CD4-positive, alpha-beta memory T cell (primary cell): ENCODE results near the gene VPS25. TPM values are rescaled to one million over a fixed set of nuclear protein-coding genes. Genes with fewer than 3 reads are reported as not detected.

Experiments used
- CTCF ChIA-PET: fragments of 350-600 bp; sonication (Branson Sonifier 250); formaldehyde crosslinking; loops from one replicate; lab custom pipeline; 2021; ENCODE audit warnings: inconsistent platforms; ENCODE audit not compliant: partially characterized antibody; lab: Charles Lee
- POLR2A ChIA-PET: fragments of 350-600 bp; sonication (Branson Sonifier 250); formaldehyde crosslinking; loops from one replicate; lab custom pipeline; 2021; ENCODE audit not compliant: partially characterized antibody; lab: Charles Lee
- DNase-seq, 5 donors: peaks; one replicate each; pipeline versions ENCODE4 v3.0.0 to v3.0.0-alpha.2; 2020 to 2022; ENCODE audit warnings: mixed read lengths in 1 of 5
- H3K27ac ChIP-seq: one replicate; pipeline ENCODE4 v1.7.0; 2013; ENCODE audit warnings: low read depth, low read length
- H3K27me3 ChIP-seq: 2 replicates; pipeline ENCODE4 v1.7.0; 2013; ENCODE audit warnings: mild to moderate bottlenecking, low read length, moderate library complexity; ENCODE audit not compliant: insufficient read depth
- H3K36me3 ChIP-seq: 2 replicates; pipeline ENCODE4 v1.7.0; 2013; ENCODE audit warnings: mild to moderate bottlenecking, low read length, moderate library complexity; ENCODE audit not compliant: insufficient read depth
- H3K4me1 ChIP-seq: 2 replicates; pipeline ENCODE4 v1.7.0; 2013; ENCODE audit warnings: mild to moderate bottlenecking, low read length, moderate library complexity; ENCODE audit not compliant: insufficient read depth
- H3K4me3 ChIP-seq, 2 donors: one replicate each; pipeline ENCODE4 v1.7.0; 2013; ENCODE audit warnings: low read length in 2 of 2, mild to moderate bottlenecking in 1 of 2
- H3K9me3 ChIP-seq, 2 donors: one replicate each; pipeline ENCODE4 v1.7.0; 2013; ENCODE audit warnings: low read length in 2 of 2, control low read depth in 1 of 2; ENCODE audit not compliant: control insufficient read depth in 1 of 2
- H3K27ac Mint-ChIP-seq, 7 donors: one replicate each; pipeline ENCODE4 v1.8.0; 2020 to 2021; ENCODE audit warnings: mixed read lengths in 7 of 7, mild to moderate bottlenecking in 6 of 7, inconsistent platforms in 3 of 7, moderate library complexity in 3 of 7
- H3K27me3 Mint-ChIP-seq, 2 donors: one replicate each; pipeline ENCODE4 v1.8.0; 2020 to 2021; ENCODE audit warnings: mixed read lengths in 2 of 2
- H3K36me3 Mint-ChIP-seq, 2 donors: one replicate each; pipeline ENCODE4 v1.8.0; 2020 to 2021; ENCODE audit warnings: mixed read lengths in 2 of 2, inconsistent platforms in 1 of 2, mild to moderate bottlenecking in 1 of 2
- H3K4me1 Mint-ChIP-seq, 4 donors: one replicate each; pipeline ENCODE4 v1.8.0; 2020 to 2021; ENCODE audit warnings: mixed read lengths in 4 of 4, mild to moderate bottlenecking in 1 of 4
- H3K4me3 Mint-ChIP-seq, 8 donors: one replicate each; pipeline ENCODE4 v1.8.0; 2020 to 2021; ENCODE audit warnings: mixed read lengths in 8 of 8, mild to moderate bottlenecking in 7 of 8, moderate library complexity in 6 of 8, inconsistent platforms in 3 of 8
- H3K9me3 Mint-ChIP-seq, 8 donors: one replicate each; pipeline ENCODE4 v1.8.0; 2020 to 2021; ENCODE audit warnings: mixed read lengths in 8 of 8, mild to moderate bottlenecking in 5 of 8, inconsistent platforms in 3 of 8, moderate library complexity in 1 of 8
- intact Hi-C: fragments of 100-400 bp; cut with micrococcal nuclease; formaldehyde crosslinking; loops from one replicate; pipeline ENCODE4 v1.15.1; 2023
- microRNA-seq: library from miRNA; unstranded; fragments of <30 nt; microRNA quantifications from one replicate; pipeline ENCODE4 v1.2.0, GENCODE V29; 2021; ENCODE audit warnings: borderline replicate concordance, borderline number of aligned reads, borderline microRNAs expressed, mixed read lengths
- polyA plus RNA-seq, 2 donors: library from polyadenylated mRNA; unstranded; fragments of 300-500 nt; fragmentation: Illumina TruSeq; gene quantifications; one replicate each; pipeline ENCODE4 v1.2.3, GENCODE V29; 2021
- total RNA-seq, 2 experiments: library from RNA; stranded (reverse); gene quantifications; one replicate each; pipeline ENCODE4 v1.2.3, GENCODE V29; 2021

VPS25 gene
- total and polyA plus RNA-seq, 4 experiments from 2014 or later: 39.3 to 63.3 (median 41.7) TPM

- Mint-ChIP-seq H3K4me1 (peaks cover 8 to 25% (median 15%) of the 10 kb centered on the region in 4 donors), H3K36me3 (peaks cover 56 to 72% of the 10 kb centered on the region in 2 donors), H3K4me3 (no peak overlapping the region), H3K27ac (peak overlapping the region in 1 of 7 donors; percentile 71), H3K27me3 (no peaks in the 10 kb centered on the region), H3K9me3 (no peaks in the 10 kb centered on the region)
- Histone ChIP-seq H3K27me3 (no peaks in the 10 kb centered on the region), H3K4me3 (no peak overlapping the region), H3K4me1 (peaks cover 4% of the 10 kb centered on the region), H3K36me3 (peaks cover 69% of the 10 kb centered on the region), H3K9me3 (no peaks in the 10 kb centered on the region), H3K27ac (no peak overlapping the region)
- DNase-seq: no peak
- POLR2A ChIA-PET: interaction anchor here (0.7 to 1.8 kb wide), 2 partner anchors 15 to 146 kb away, joined by 3 to 5 read pairs; partner anchors contain the start of gene AARSD1
- CTCF ChIA-PET: interaction anchor here (0.6 to 1.7 kb wide), 3 partner anchors 11 to 20 kb away, joined by 3 to 5 read pairs (median 3); partner anchors contain the start of genes CNTD1 and COA3
- intact Hi-C loops: no loop called here
Measured at GRCh38 chr17:42817866-42818265, 44.6 kb downstream of the VPS25 start.

- Histone ChIP-seq H3K4me3 (no peak overlapping the region), H3K4me1 (peaks cover 9% of the 10 kb centered on the region), H3K27me3 (no peaks in the 10 kb centered on the region), H3K27ac (no peak overlapping the region), H3K36me3 (peaks cover 69% of the 10 kb centered on the region), H3K9me3 (no peaks in the 10 kb centered on the region)
- CTCF ChIA-PET: interaction anchor here (0.6 to 1.7 kb wide), 2 partner anchors 11 to 15 kb away, joined by 3 to 5 read pairs; no protein-coding TSS in a partner anchor
- intact Hi-C loops: no loop called here
- no peaks in the 10 kb centered on the region for H3K27me3 Mint-ChIP-seq
- peak overlapping the region in 3 of 7 donors; percentile 32 to 71 (median 36) for H3K27ac Mint-ChIP-seq
- H3K36me3 Mint-ChIP-seq: peaks cover 56 to 72% of the 10 kb centered on the region in 2 donors
- H3K4me3 Mint-ChIP-seq: peak overlapping the region in 1 of 8 donors; percentile 66
- no peak for DNase-seq
- H3K4me1 Mint-ChIP-seq: peaks cover 9 to 29% (median 17%) of the 10 kb centered on the region in 4 donors
- POLR2A ChIA-PET: interaction anchor here (0.7 to 1.8 kb wide), 2 partner anchors 14 to 146 kb away, joined by 3 to 5 read pairs; partner anchors contain the start of gene AARSD1
- H3K9me3 Mint-ChIP-seq: no peaks in the 10 kb centered on the region
Measured at GRCh38 chr17:42818379-42818778, 45.1 kb downstream of the VPS25 start.

DNA sequence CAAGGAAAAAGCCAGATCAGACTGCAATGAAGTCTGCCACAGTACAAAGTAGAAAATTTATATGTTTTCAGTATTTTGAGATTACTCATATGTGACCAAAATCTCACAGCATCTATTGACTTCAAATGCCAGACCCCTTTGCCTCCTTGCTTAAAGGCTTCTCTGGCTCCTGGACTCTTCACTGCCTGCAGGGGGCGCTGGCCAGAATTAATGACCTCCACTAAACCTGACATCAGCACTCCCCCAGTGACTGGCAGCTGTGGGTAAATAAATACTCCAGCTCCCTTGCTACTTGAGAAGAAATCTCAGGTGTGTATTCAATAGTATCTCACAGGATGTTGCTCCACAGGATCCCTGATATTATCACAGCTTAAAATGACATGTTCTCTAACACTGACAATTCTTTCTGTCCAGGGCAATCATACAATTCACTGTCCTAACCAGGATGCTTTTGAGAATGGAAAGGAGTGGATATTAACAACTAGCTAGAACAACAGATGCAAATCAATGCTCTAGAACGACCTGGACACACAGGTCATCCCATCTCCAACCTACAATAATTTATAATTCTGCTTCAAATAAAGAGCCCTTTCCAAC is 46.8 kb downstream of the VPS25 start:
- intact Hi-C loops: loop anchor here (5.0 kb wide), 1 partner anchor 542 kb away; no protein-coding TSS in a partner anchor
- no peak overlapping the region for H3K4me3 ChIP-seq
- Mint-ChIP-seq H3K4me1 (peaks cover 16 to 41% (median 25%) of the 10 kb centered on the region in 4 donors), H3K4me3 (peak overlapping the region in 1 of 8 donors; percentile 26), H3K27ac (peak overlapping the region; percentile 18 to 65 (median 36)), H3K36me3 (peaks cover 41 to 62% of the 10 kb centered on the region in 2 donors), H3K9me3 (no peaks in the 10 kb centered on the region), H3K27me3 (no peaks in the 10 kb centered on the region)
- H3K36me3 ChIP-seq: peaks cover 53% of the 10 kb centered on the region
- H3K27me3 ChIP-seq: no peaks in the 10 kb centered on the region
- peaks cover 15% of the 10 kb centered on the region for H3K4me1 ChIP-seq
- no peaks in the 10 kb centered on the region for H3K9me3 ChIP-seq
- CTCF ChIA-PET: interaction anchor here (0.8 to 1.6 kb wide), 8 partner anchors 10 to 216 kb away, joined by 3 to 7 read pairs (median 4); partner anchors contain the start of genes CNTD1 and COA3
- POLR2A ChIA-PET: interaction anchor here (0.9 kb wide), 1 partner anchor 21 kb away, joined by 3 read pairs; no protein-coding TSS in a partner anchor
- H3K27ac ChIP-seq: no peak overlapping the region
- peak; percentile 46 to 66 (median 49) for DNase-seq

GRCh38 chr17:42821176-42821575 is 47.9 kb downstream of the VPS25 start:
- Histone ChIP-seq H3K4me3 (no peak overlapping the region), H3K4me1 (peaks cover 15% of the 10 kb centered on the region), H3K36me3 (peaks cover 42% of the 10 kb centered on the region), H3K9me3 (no peaks in the 10 kb centered on the region), H3K27me3 (no peaks in the 10 kb centered on the region), H3K27ac (no peak overlapping the region)
- ChIA-PET POLR2A (interaction anchor here (0.9 to 4.6 kb wide), 2 partner anchors 12 to 22 kb away, joined by 3 to 61 read pairs; partner anchors contain the start of gene PSME3), CTCF (interaction anchor here (1.3 kb wide), 1 partner anchor 217 kb away, joined by 3 read pairs; no protein-coding TSS in a partner anchor)
- peak overlapping the region in 2 of 7 donors; percentile 7 to 35 for H3K27ac Mint-ChIP-seq
- peaks cover 15 to 41% (median 24%) of the 10 kb centered on the region in 4 donors for H3K4me1 Mint-ChIP-seq
- H3K36me3 Mint-ChIP-seq: peaks cover 32 to 51% of the 10 kb centered on the region in 2 donors
- peak overlapping the region in 2 of 8 donors; percentile 30 to 55 for H3K4me3 Mint-ChIP-seq
- H3K9me3 Mint-ChIP-seq: no peaks in the 10 kb centered on the region
- intact Hi-C loops: loop anchor here (5.0 kb wide), 1 partner anchor 541 kb away; no protein-coding TSS in a partner anchor
- DNase-seq: no peak
- no peaks in the 10 kb centered on the region for H3K27me3 Mint-ChIP-seq

- ChIA-PET POLR2A (no interaction called here), CTCF (no interaction called here)
- intact Hi-C loops: no loop called here
- Histone ChIP-seq H3K36me3 (no peaks in the 10 kb centered on the region), H3K9me3 (no peaks in the 10 kb centered on the region), H3K27ac (no peak overlapping the region), H3K4me1 (peaks cover 18% of the 10 kb centered on the region), H3K4me3 (no peak overlapping the region), H3K27me3 (no peaks in the 10 kb centered on the region)
- Mint-ChIP-seq H3K36me3 (peaks cover 0 to 6% of the 10 kb centered on the region in 2 donors), H3K27me3 (peaks cover 0 to 2% of the 10 kb centered on the region in 2 donors), H3K4me3 (no peak overlapping the region), H3K4me1 (peaks cover 12 to 25% (median 17%) of the 10 kb centered on the region in 4 donors), H3K9me3 (peaks cover 0 to 2% (median 0%) of the 10 kb centered on the region in 8 donors), H3K27ac (no peak overlapping the region)
- DNase-seq: no peak
Measured at GRCh38 chr17:42827472-42827871, 54.2 kb downstream of the VPS25 start.

Small RNA genes lying within 50 kb of the gene (microRNA-seq; reads per million reads assigned to microRNA genes)
- gene MIR6781: not detected

Other genes starting within 250 kb of the VPS25 start
- 10 to 100 TPM; 20.6 to 22.8 TPM for gene NAGLU, start 237.2 kb upstream of the VPS25 start, total RNA-seq
- gene NAGLU, start 237.2 kb upstream of the VPS25 start, polyA plus RNA-seq: 10 to 100 TPM in 1 of 2 donors, 1 to 10 TPM in 1; 8.5 to 15.5 TPM
- gene HSD17B1, start 220.5 kb upstream of the VPS25 start, total RNA-seq: 1 to 10 TPM; 1.2 TPM
- gene HSD17B1, start 220.5 kb upstream of the VPS25 start, polyA plus RNA-seq: under 1 TPM; 0.07 to 0.88 TPM
- 10 to 100 TPM; 65.2 to 71.1 TPM for gene COASY, start 211.3 kb upstream of the VPS25 start, total RNA-seq
- gene COASY, start 211.3 kb upstream of the VPS25 start, polyA plus RNA-seq: 10 to 100 TPM; 44.6 to 66.0 TPM
- gene MLX, start 206.3 kb upstream of the VPS25 start, total RNA-seq: 10 to 100 TPM; 73.3 to 73.7 TPM
- gene MLX, start 206.3 kb upstream of the VPS25 start, polyA plus RNA-seq: 10 to 100 TPM; 38.1 to 53.6 TPM
- gene PSMC3IP, start 195.7 kb upstream of the VPS25 start, total RNA-seq: 1 to 10 TPM; 3.4 to 4.5 TPM
- gene PSMC3IP, start 195.7 kb upstream of the VPS25 start, polyA plus RNA-seq: 1 to 10 TPM in 1 of 2 donors, under 1 TPM in 1; 0.93 to 1.9 TPM
- gene RETREG3, start 164.1 kb upstream of the VPS25 start, total RNA-seq: 100 to 1,000 TPM; 128 to 134 TPM
- 100 to 1,000 TPM; 106 to 123 TPM for gene RETREG3, start 164.1 kb upstream of the VPS25 start, polyA plus RNA-seq
- gene TUBG1, start 163.8 kb upstream of the VPS25 start, total RNA-seq: 10 to 100 TPM; 13.6 to 16.5 TPM
- 10 to 100 TPM in 1 of 2 donors, 1 to 10 TPM in 1; 6.4 to 12.8 TPM for gene TUBG1, start 163.8 kb upstream of the VPS25 start, polyA plus RNA-seq
- 10 to 100 TPM; 18.1 to 19.1 TPM for gene TUBG2, start 114.2 kb upstream of the VPS25 start, total RNA-seq
- 1 to 10 TPM; 3.0 to 5.0 TPM for gene TUBG2, start 114.2 kb upstream of the VPS25 start, polyA plus RNA-seq
- under 1 TPM; 0.15 to 0.22 TPM for gene PLEKHH3, start 96.5 kb upstream of the VPS25 start, total RNA-seq
- under 1 TPM; 0.16 to 0.32 TPM for gene PLEKHH3, start 96.5 kb upstream of the VPS25 start, polyA plus RNA-seq
- gene CCR10, start 91.6 kb upstream of the VPS25 start, total RNA-seq: under 1 TPM; 0.53 to 0.81 TPM
- 10 to 100 TPM in 1 of 2 donors, 1 to 10 TPM in 1; 9.1 to 10.7 TPM for gene CCR10, start 91.6 kb upstream of the VPS25 start, polyA plus RNA-seq
- gene CNTNAP1, start 90.9 kb upstream of the VPS25 start, total RNA-seq: 1 to 10 TPM; 2.5 to 3.0 TPM
- gene CNTNAP1, start 90.9 kb upstream of the VPS25 start, polyA plus RNA-seq: 1 to 10 TPM in 1 of 2 donors, not detected in 1; 1.2 TPM
- gene EZH1, start 28.4 kb upstream of the VPS25 start, total RNA-seq: 100 to 1,000 TPM; 184 to 192 TPM
- 10 to 100 TPM; 20.1 to 38.6 TPM for gene EZH1, start 28.4 kb upstream of the VPS25 start, polyA plus RNA-seq
- gene RAMP2, start 12.2 kb upstream of the VPS25 start, total RNA-seq: not detected
- not detected for gene RAMP2, start 12.2 kb upstream of the VPS25 start, polyA plus RNA-seq
- gene WNK4, start 7.2 kb downstream of the VPS25 start, total RNA-seq: under 1 TPM; 0.14 to 0.41 TPM
- not detected for gene WNK4, start 7.2 kb downstream of the VPS25 start, polyA plus RNA-seq
- gene COA3, start 25.3 kb downstream of the VPS25 start, total RNA-seq: 10 to 100 TPM; 27.7 to 30.1 TPM
- gene COA3, start 25.3 kb downstream of the VPS25 start, polyA plus RNA-seq: 100 to 1,000 TPM; 110 to 153 TPM
- not detected for gene CNTD1, start 25.4 kb downstream of the VPS25 start, total RNA-seq
- gene CNTD1, start 25.4 kb downstream of the VPS25 start, polyA plus RNA-seq: under 1 TPM; 0.22 to 0.43 TPM
- 100 to 1,000 TPM; 103 to 104 TPM for gene BECN1, start 50.8 kb downstream of the VPS25 start, total RNA-seq
- gene BECN1, start 50.8 kb downstream of the VPS25 start, polyA plus RNA-seq: 100 to 1,000 TPM; 135 to 190 TPM
- gene PSME3, start 59.9 kb downstream of the VPS25 start, total RNA-seq: 10 to 100 TPM; 65.1 to 69.9 TPM
- 100 to 1,000 TPM; 125 to 171 TPM for gene PSME3, start 59.9 kb downstream of the VPS25 start, polyA plus RNA-seq
- 1 to 10 TPM; 2.7 TPM for gene AOC2, start 71.1 kb downstream of the VPS25 start, total RNA-seq
- gene AOC2, start 71.1 kb downstream of the VPS25 start, polyA plus RNA-seq: under 1 TPM in 1 of 2 donors, not detected in 1; 0.17 TPM
- gene AOC3, start 77.8 kb downstream of the VPS25 start, total RNA-seq: 1 to 10 TPM in 1 of 2 experiments, under 1 TPM in 1; 0.58 to 1.2 TPM
- not detected for gene AOC3, start 77.8 kb downstream of the VPS25 start, polyA plus RNA-seq
- not detected for gene G6PC1, start 127.3 kb downstream of the VPS25 start, total RNA-seq
- gene G6PC1, start 127.3 kb downstream of the VPS25 start, polyA plus RNA-seq: not detected
- 10 to 100 TPM; 53.0 to 55.6 TPM for gene AARSD1, start 191.0 kb downstream of the VPS25 start, total RNA-seq
- 10 to 100 TPM; 37.7 to 42.6 TPM for gene AARSD1, start 191.0 kb downstream of the VPS25 start, polyA plus RNA-seq
- under 1 TPM; 0.20 to 0.30 TPM for gene PTGES3L, start 206.6 kb downstream of the VPS25 start, total RNA-seq
- under 1 TPM in 1 of 2 donors, not detected in 1; 0.52 TPM for gene PTGES3L, start 206.6 kb downstream of the VPS25 start, polyA plus RNA-seq
- 10 to 100 TPM; 24.1 to 25.5 TPM for gene RUNDC1, start 207.1 kb downstream of the VPS25 start, total RNA-seq
- gene RUNDC1, start 207.1 kb downstream of the VPS25 start, polyA plus RNA-seq: 10 to 100 TPM; 12.8 to 17.7 TPM
- 1,000 to 10,000 TPM; 1,574 to 1,622 TPM for gene RPL27, start 225.0 kb downstream of the VPS25 start, total RNA-seq
- gene RPL27, start 225.0 kb downstream of the VPS25 start, polyA plus RNA-seq: 1,000 to 10,000 TPM; 1,528 to 2,293 TPM
- gene IFI35, start 233.3 kb downstream of the VPS25 start, total RNA-seq: 10 to 100 TPM; 33.1 to 40.3 TPM
- 10 to 100 TPM; 55.4 to 66.2 TPM for gene IFI35, start 233.3 kb downstream of the VPS25 start, polyA plus RNA-seq
- gene VAT1, start 248.9 kb downstream of the VPS25 start, total RNA-seq: 10 to 100 TPM; 61.5 to 67.5 TPM
- gene VAT1, start 248.9 kb downstream of the VPS25 start, polyA plus RNA-seq: 10 to 100 TPM; 52.6 to 66.2 TPM